B cell (primary cell): Measurements from ENCODE around the gene CCDC91.

Experiments
- EZH2 ChIP-seq: IDR thresholded peaks from 2 replicates; pipeline ENCODE4 v1.6.1; 2012; ENCODE audit warnings: borderline replicate concordance, low read depth, mild to moderate bottlenecking, moderate library complexity, low read length; ENCODE audit not compliant: insufficient read depth, poor library complexity, severe bottlenecking
- TF ChIP-seq, protein P1 (sequence below): fragments of 200-600 bp; IDR thresholded peaks from one replicate; pipeline ENCODE4 v1.8.0; 2022; ENCODE audit warnings: antibody characterized with exemption, mild to moderate bottlenecking

DNA sequence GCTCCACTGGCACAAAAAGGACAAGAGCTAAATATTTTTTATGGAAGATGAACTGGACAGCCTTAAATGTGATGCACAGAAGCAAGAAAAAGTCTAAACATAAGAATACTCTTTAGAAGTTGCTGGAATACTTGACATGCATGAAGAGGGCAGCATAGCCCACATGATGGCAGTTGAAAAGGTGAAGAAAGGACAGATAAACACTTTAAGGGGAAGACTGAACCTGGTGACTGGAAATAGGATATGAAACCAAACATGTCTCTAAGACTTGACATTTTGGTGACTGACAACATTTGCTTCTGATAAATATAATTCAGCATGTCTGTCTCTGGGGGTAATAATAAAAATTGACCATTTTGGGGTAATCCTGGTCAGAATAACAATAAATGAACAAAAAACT, 273.1 kb downstream of the CCDC91 start:
- TF ChIP-seq, protein P1, sequence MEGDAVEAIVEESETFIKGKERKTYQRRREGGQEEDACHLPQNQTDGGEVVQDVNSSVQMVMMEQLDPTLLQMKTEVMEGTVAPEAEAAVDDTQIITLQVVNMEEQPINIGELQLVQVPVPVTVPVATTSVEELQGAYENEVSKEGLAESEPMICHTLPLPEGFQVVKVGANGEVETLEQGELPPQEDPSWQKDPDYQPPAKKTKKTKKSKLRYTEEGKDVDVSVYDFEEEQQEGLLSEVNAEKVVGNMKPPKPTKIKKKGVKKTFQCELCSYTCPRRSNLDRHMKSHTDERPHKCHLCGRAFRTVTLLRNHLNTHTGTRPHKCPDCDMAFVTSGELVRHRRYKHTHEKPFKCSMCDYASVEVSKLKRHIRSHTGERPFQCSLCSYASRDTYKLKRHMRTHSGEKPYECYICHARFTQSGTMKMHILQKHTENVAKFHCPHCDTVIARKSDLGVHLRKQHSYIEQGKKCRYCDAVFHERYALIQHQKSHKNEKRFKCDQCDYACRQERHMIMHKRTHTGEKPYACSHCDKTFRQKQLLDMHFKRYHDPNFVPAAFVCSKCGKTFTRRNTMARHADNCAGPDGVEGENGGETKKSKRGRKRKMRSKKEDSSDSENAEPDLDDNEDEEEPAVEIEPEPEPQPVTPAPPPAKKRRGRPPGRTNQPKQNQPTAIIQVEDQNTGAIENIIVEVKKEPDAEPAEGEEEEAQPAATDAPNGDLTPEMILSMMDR, result no peak
- no peak for TF ChIP-seq EZH2
